Activated CD4-positive, alpha-beta memory T cell treated with anti-CD3 and anti-CD28 coated beads for 36 hours (primary cell): ENCODE results near the gene MDK. TPM values are rescaled to one million over a fixed set of nuclear protein-coding genes. Genes with fewer than 3 reads are reported as not detected.
A peak's percentile ranks its signal among the peaks of the same experiment; 100 is the strongest.

ENCODE experiments used
- CTCF ChIA-PET: fragments of 350-600 bp; sonication (Branson Sonifier 250); formaldehyde crosslinking; loops from one replicate; lab custom pipeline; 2021; ENCODE audit warnings: antibody characterized with exemption, inconsistent platforms; lab: Charles Lee
- POLR2A ChIA-PET: fragments of 350-600 bp; sonication (Branson Sonifier 250); formaldehyde crosslinking; loops from one replicate; lab custom pipeline; 2021; ENCODE audit warnings: antibody characterized with exemption; lab: Charles Lee
- DNase-seq: peaks from one replicate; pipeline ENCODE4 v3.0.0-alpha.2; 2020
- H3K27ac Mint-ChIP-seq: one replicate; pipeline ENCODE4 v1.8.0; 2021; ENCODE audit warnings: mixed read lengths
- H3K27me3 Mint-ChIP-seq: one replicate; pipeline ENCODE4 v1.8.0; 2021; ENCODE audit warnings: mixed read lengths
- H3K36me3 Mint-ChIP-seq: one replicate; pipeline ENCODE4 v1.8.0; 2021; ENCODE audit warnings: mixed read lengths
- H3K4me1 Mint-ChIP-seq: one replicate; pipeline ENCODE4 v1.8.0; 2021; ENCODE audit warnings: low read depth, mixed read lengths
- H3K4me3 Mint-ChIP-seq: one replicate; pipeline ENCODE4 v1.8.0; 2021; ENCODE audit warnings: mild to moderate bottlenecking, mixed read lengths
- H3K9me3 Mint-ChIP-seq: one replicate; pipeline ENCODE4 v1.8.0; 2021; ENCODE audit warnings: mixed read lengths
- intact Hi-C: fragments of 100-400 bp; cut with micrococcal nuclease; formaldehyde crosslinking; loops from one replicate; pipeline ENCODE4 v1.15.1; 2023
- total RNA-seq, 2 experiments: library from RNA; stranded (reverse); gene quantifications; one replicate each; pipeline ENCODE4 v1.2.3, GENCODE V29; 2021

The MDK gene
- total RNA-seq, 2 experiments from 2014 or later: 5.9 to 7.0 TPM

- Mint-ChIP-seq H3K4me1 (peaks cover 62% of the 10 kb centered on the region), H3K9me3 (no peaks in the 10 kb centered on the region), H3K4me3 (peak overlapping the region; percentile 72), H3K27me3 (no peaks in the 10 kb centered on the region), H3K36me3 (no peaks in the 10 kb centered on the region), H3K27ac (peak overlapping the region; percentile 84)
- CTCF ChIA-PET: interaction anchor here (0.8 to 17.2 kb wide), 7 partner anchors 7 to 124 kb away, joined by 3 to 346 read pairs (median 5); partner anchors contain the start of genes CHRM4 and DGKZ
- peak; percentile 84 for DNase-seq
- POLR2A ChIA-PET: interaction anchor here (0.5 to 2.2 kb wide), 6 partner anchors 9 to 239 kb away, joined by 3 to 15 read pairs (median 3); partner anchors contain the start of gene DGKZ
- intact Hi-C loops: loop anchor here (1.0 to 2.0 kb wide), 2 partner anchors 8 to 19 kb away; partner anchors contain the start of gene MDK
These were observed 19.9 kb upstream of the MDK start for GRCh38 chr11:46361283-46362155.

GRCh38 chr11:46362156-46363030, 19.1 kb upstream of the MDK start:
- peak overlapping the region; percentile 69 for H3K27ac Mint-ChIP-seq
- no peaks in the 10 kb centered on the region for H3K27me3 Mint-ChIP-seq
- intact Hi-C loops: no loop called here
- CTCF ChIA-PET: interaction anchor here (1.3 to 17.2 kb wide), 4 partner anchors 15 to 125 kb away, joined by 3 to 346 read pairs (median 8); partner anchors contain the start of genes CHRM4 and DGKZ
- H3K9me3 Mint-ChIP-seq: no peaks in the 10 kb centered on the region
- H3K36me3 Mint-ChIP-seq: no peaks in the 10 kb centered on the region
- POLR2A ChIA-PET: interaction anchor here (0.6 to 2.2 kb wide), 2 partner anchors 14 to 228 kb away, joined by 3 to 15 read pairs; partner anchors contain the start of gene DGKZ
- H3K4me1 Mint-ChIP-seq: peaks cover 62% of the 10 kb centered on the region
- H3K4me3 Mint-ChIP-seq: peak overlapping the region; percentile 72
- DNase-seq: no peak

- no peaks in the 10 kb centered on the region for H3K36me3 Mint-ChIP-seq
- intact Hi-C loops: no loop called here
- ChIA-PET POLR2A (interaction anchor here (0.6 kb wide), 1 partner anchor 228 kb away, joined by 3 read pairs; no protein-coding TSS in a partner anchor), CTCF (interaction anchor here (0.8 to 17.2 kb wide), 4 partner anchors 15 to 125 kb away, joined by 3 to 346 read pairs (median 7); partner anchors contain the start of gene DGKZ)
- no peak overlapping the region for H3K4me3 Mint-ChIP-seq
- H3K27me3 Mint-ChIP-seq: no peaks in the 10 kb centered on the region
- H3K4me1 Mint-ChIP-seq: peaks cover 58% of the 10 kb centered on the region
- no peaks in the 10 kb centered on the region for H3K9me3 Mint-ChIP-seq
- H3K27ac Mint-ChIP-seq: peak overlapping the region; percentile 69
- DNase-seq: no peak
These were observed 18.4 kb upstream of the MDK start for GRCh38 chr11:46363031-46363407.

- intact Hi-C loops: no loop called here
- Mint-ChIP-seq H3K9me3 (no peaks in the 10 kb centered on the region), H3K36me3 (peaks cover 3% of the 10 kb centered on the region), H3K27ac (no peak overlapping the region), H3K4me1 (peaks cover 54% of the 10 kb centered on the region), H3K4me3 (no peak overlapping the region), H3K27me3 (no peaks in the 10 kb centered on the region)
- DNase-seq: no peak
- ChIA-PET CTCF (interaction anchor here (0.7 to 17.2 kb wide), 5 partner anchors 16 to 51 kb away, joined by 3 to 346 read pairs (median 3); partner anchors contain the start of gene DGKZ), POLR2A (no interaction called here)
These were observed 17.9 kb upstream of the MDK start for GRCh38 chr11:46363455-46364005.

GRCh38 chr11:46364056-46364455, 17.4 kb upstream of the MDK start:
- Mint-ChIP-seq H3K9me3 (no peaks in the 10 kb centered on the region), H3K4me3 (no peak overlapping the region), H3K4me1 (peaks cover 51% of the 10 kb centered on the region), H3K36me3 (peaks cover 5% of the 10 kb centered on the region), H3K27me3 (no peaks in the 10 kb centered on the region), H3K27ac (peak overlapping the region; percentile 24)
- ChIA-PET POLR2A (no interaction called here), CTCF (interaction anchor here (0.7 to 17.2 kb wide), 3 partner anchors 16 to 51 kb away, joined by 3 to 346 read pairs (median 3); partner anchors contain the start of gene DGKZ)
- intact Hi-C loops: no loop called here
- DNase-seq: no peak

- H3K9me3 Mint-ChIP-seq: no peaks in the 10 kb centered on the region
- DNase-seq: no peak
- H3K36me3 Mint-ChIP-seq: peaks cover 9% of the 10 kb centered on the region
- no peak overlapping the region for H3K4me3 Mint-ChIP-seq
- intact Hi-C loops: loop anchor here (5.0 kb wide), 1 partner anchor 173 kb away; no protein-coding TSS in a partner anchor
- H3K4me1 Mint-ChIP-seq: peaks cover 50% of the 10 kb centered on the region
- H3K27ac Mint-ChIP-seq: peak overlapping the region; percentile 4
- CTCF ChIA-PET: interaction anchor here (0.9 to 17.2 kb wide), 5 partner anchors 8 to 127 kb away, joined by 3 to 346 read pairs (median 3); partner anchors contain the start of gene DGKZ
- POLR2A ChIA-PET: interaction anchor here (1.8 kb wide), 2 partner anchors 11 to 16 kb away, joined by 4 to 8 read pairs; no protein-coding TSS in a partner anchor
- no peaks in the 10 kb centered on the region for H3K27me3 Mint-ChIP-seq
These were observed 16.7 kb upstream of the MDK start for GRCh38 chr11:46364791-46365190.

GRCh38 chr11:46366260-46366659, 15.2 kb upstream of the MDK start:
- H3K27me3 Mint-ChIP-seq: no peaks in the 10 kb centered on the region
- peaks cover 41% of the 10 kb centered on the region for H3K4me1 Mint-ChIP-seq
- intact Hi-C loops: loop anchor here (5.0 kb wide), 1 partner anchor 171 kb away; no protein-coding TSS in a partner anchor
- ChIA-PET POLR2A (interaction anchor here (1.8 kb wide), 2 partner anchors 12 to 18 kb away, joined by 4 to 8 read pairs; no protein-coding TSS in a partner anchor), CTCF (interaction anchor here (1.0 to 17.2 kb wide), 4 partner anchors 9 to 123 kb away, joined by 3 to 346 read pairs (median 14); partner anchors contain the start of gene DGKZ)
- DNase-seq: no peak
- no peak overlapping the region for H3K4me3 Mint-ChIP-seq
- H3K36me3 Mint-ChIP-seq: peaks cover 15% of the 10 kb centered on the region
- no peak overlapping the region for H3K27ac Mint-ChIP-seq
- no peaks in the 10 kb centered on the region for H3K9me3 Mint-ChIP-seq

GRCh38 chr11:46366661-46367161, 14.8 kb upstream of the MDK start:
- CTCF ChIA-PET: interaction anchor here (1.0 to 17.2 kb wide), 4 partner anchors 9 to 124 kb away, joined by 3 to 346 read pairs (median 14); partner anchors contain the start of gene DGKZ
- H3K9me3 Mint-ChIP-seq: no peaks in the 10 kb centered on the region
- no peak overlapping the region for H3K4me3 Mint-ChIP-seq
- no peak for DNase-seq
- no peaks in the 10 kb centered on the region for H3K27me3 Mint-ChIP-seq
- peaks cover 15% of the 10 kb centered on the region for H3K36me3 Mint-ChIP-seq
- peaks cover 40% of the 10 kb centered on the region for H3K4me1 Mint-ChIP-seq
- peak overlapping the region; percentile 67 for H3K27ac Mint-ChIP-seq
- POLR2A ChIA-PET: interaction anchor here (1.8 kb wide), 1 partner anchor 18 kb away, joined by 4 read pairs; no protein-coding TSS in a partner anchor
- intact Hi-C loops: loop anchor here (1.0 to 5.0 kb wide), 2 partner anchors 14 to 171 kb away; no protein-coding TSS in a partner anchor

GRCh38 chr11:46367244-46367915, 14.1 kb upstream of the MDK start:
- ChIA-PET CTCF (interaction anchor here (0.9 to 17.2 kb wide), 10 partner anchors 10 to 129 kb away, joined by 4 to 346 read pairs (median 6); partner anchors contain the start of genes CHRM4 and DGKZ), POLR2A (no interaction called here)
- no peaks in the 10 kb centered on the region for H3K27me3 Mint-ChIP-seq
- no peaks in the 10 kb centered on the region for H3K9me3 Mint-ChIP-seq
- DNase-seq: peak; percentile 84
- peaks cover 38% of the 10 kb centered on the region for H3K4me1 Mint-ChIP-seq
- no peak overlapping the region for H3K4me3 Mint-ChIP-seq
- H3K36me3 Mint-ChIP-seq: peaks cover 15% of the 10 kb centered on the region
- H3K27ac Mint-ChIP-seq: peak overlapping the region; percentile 67
- intact Hi-C loops: loop anchor here (1.0 to 5.0 kb wide), 2 partner anchors 15 to 170 kb away; no protein-coding TSS in a partner anchor

GRCh38 chr11:46367916-46368267, 13.6 kb upstream of the MDK start:
- H3K9me3 Mint-ChIP-seq: no peaks in the 10 kb centered on the region
- peaks cover 15% of the 10 kb centered on the region for H3K36me3 Mint-ChIP-seq
- CTCF ChIA-PET: interaction anchor here (0.9 to 17.2 kb wide), 12 partner anchors 7 to 250 kb away, joined by 4 to 346 read pairs (median 6); partner anchors contain the start of genes ATG13, CHRM4 and DGKZ
- H3K27ac Mint-ChIP-seq: no peak overlapping the region
- H3K4me1 Mint-ChIP-seq: peaks cover 33% of the 10 kb centered on the region
- no peak overlapping the region for H3K4me3 Mint-ChIP-seq
- H3K27me3 Mint-ChIP-seq: no peaks in the 10 kb centered on the region
- POLR2A ChIA-PET: no interaction called here
- DNase-seq: no peak
- intact Hi-C loops: loop anchor here (1.0 to 5.0 kb wide), 2 partner anchors 16 to 169 kb away; no protein-coding TSS in a partner anchor
